C4-2B (cell line): ENCODE data around the gene MYO1C.

Experiments
- ZFX ChIP-seq: fragments of 450-650 bp; IDR thresholded peaks from 2 replicates; pipeline ENCODE4 v1.6.1; 2017
- TF ChIP-seq, protein P1 (sequence below): fragments of 450-650 bp; conservative IDR thresholded peaks from 2 replicates; pipeline ENCODE4 v1.5.1; 2017; ENCODE audit warnings: mild to moderate bottlenecking

DNA sequence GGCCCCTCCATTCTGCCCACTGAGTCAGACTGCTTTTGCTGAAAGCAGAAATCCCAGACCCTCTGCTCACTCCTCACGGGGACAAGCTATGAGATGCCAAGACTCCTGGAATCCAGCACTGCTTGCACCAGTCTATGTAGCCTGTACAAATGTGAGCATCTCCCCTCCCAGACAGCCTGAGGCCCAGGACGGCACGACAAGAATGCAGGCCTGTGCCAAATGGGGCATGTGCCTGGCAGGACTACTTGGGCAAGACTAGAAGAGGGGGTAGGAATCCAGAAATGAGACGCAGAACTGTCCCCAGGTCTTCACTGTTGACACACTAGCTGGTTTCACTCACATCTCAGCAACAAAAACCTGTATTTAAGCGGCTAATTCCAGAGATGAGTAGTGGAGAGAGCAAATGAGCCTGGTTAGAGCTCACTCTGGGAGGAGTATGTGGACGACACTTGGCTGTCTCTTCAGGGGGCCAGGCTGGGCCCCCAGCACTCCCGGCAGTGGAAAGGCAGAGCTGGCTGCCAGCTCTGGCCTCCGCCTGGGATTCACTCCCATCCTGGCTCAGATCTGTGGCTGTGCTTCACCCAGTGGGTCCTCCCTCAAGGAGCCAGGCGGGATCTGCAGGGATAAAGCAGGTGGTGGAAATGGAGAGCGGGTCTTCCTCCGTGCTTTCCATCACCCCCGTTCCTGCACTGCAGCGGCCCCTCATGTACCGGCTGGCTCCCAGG lies 2.9 kb upstream of the MYO1C start:
- TF ChIP-seq, protein P1, sequence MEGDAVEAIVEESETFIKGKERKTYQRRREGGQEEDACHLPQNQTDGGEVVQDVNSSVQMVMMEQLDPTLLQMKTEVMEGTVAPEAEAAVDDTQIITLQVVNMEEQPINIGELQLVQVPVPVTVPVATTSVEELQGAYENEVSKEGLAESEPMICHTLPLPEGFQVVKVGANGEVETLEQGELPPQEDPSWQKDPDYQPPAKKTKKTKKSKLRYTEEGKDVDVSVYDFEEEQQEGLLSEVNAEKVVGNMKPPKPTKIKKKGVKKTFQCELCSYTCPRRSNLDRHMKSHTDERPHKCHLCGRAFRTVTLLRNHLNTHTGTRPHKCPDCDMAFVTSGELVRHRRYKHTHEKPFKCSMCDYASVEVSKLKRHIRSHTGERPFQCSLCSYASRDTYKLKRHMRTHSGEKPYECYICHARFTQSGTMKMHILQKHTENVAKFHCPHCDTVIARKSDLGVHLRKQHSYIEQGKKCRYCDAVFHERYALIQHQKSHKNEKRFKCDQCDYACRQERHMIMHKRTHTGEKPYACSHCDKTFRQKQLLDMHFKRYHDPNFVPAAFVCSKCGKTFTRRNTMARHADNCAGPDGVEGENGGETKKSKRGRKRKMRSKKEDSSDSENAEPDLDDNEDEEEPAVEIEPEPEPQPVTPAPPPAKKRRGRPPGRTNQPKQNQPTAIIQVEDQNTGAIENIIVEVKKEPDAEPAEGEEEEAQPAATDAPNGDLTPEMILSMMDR, result no peak
- no peak for TF ChIP-seq ZFX
